Natural killer cell (primary cell): Measurements from ENCODE around the gene DGCR2. TPM values are rescaled to one million over a fixed set of nuclear protein-coding genes. Genes with fewer than 3 reads are reported as not detected.

Experiments used
- ATAC-seq, 3 donors: fragments of 150-1000 bp in 2 of 3; fragments of 200-7000 bp in 1 of 3; cut with Tn5 transposase; 1 replicate in 1 of 3; 2 replicates in 2 of 3; pipeline ENCODE4 v1.10.0; 2021; ENCODE audit warnings: mild to moderate bottlenecking in 2 of 3, moderate library complexity in 2 of 3
- DNase-seq, 2 donors: peaks; one replicate each; pipeline versions ENCODE4 v3.0.0 to v3.0.0-alpha.2; 2013 to 2021; ENCODE audit warnings: mixed read lengths in 1 of 2
- H3K27ac ChIP-seq: one replicate; pipeline ENCODE4 v1.5.1; 2013; ENCODE audit warnings: mild to moderate bottlenecking, low read length
- H3K27me3 ChIP-seq: one replicate; pipeline ENCODE4 v1.6.1; 2013; ENCODE audit warnings: low read length; ENCODE audit not compliant: control insufficient read depth, insufficient read depth
- H3K36me3 ChIP-seq: one replicate; pipeline ENCODE4 v1.6.1; 2013; ENCODE audit warnings: low read length; ENCODE audit not compliant: control insufficient read depth, insufficient read depth
- H3K4me1 ChIP-seq: one replicate; pipeline ENCODE4 v1.6.1; 2013; ENCODE audit warnings: low read length; ENCODE audit not compliant: control insufficient read depth, insufficient read depth
- H3K4me3 ChIP-seq: one replicate; pipeline ENCODE4 v1.5.1; 2013; ENCODE audit warnings: low read length
- H3K9me3 ChIP-seq: one replicate; pipeline ENCODE4 v1.6.1; 2013; ENCODE audit warnings: low read length; ENCODE audit not compliant: control insufficient read depth, insufficient read depth
- H3K27ac Mint-ChIP-seq, 2 donors: one replicate each; pipeline ENCODE4 v1.8.0; 2022; ENCODE audit warnings: mild to moderate bottlenecking in 2 of 2, mixed read lengths in 2 of 2, moderate library complexity in 1 of 2
- H3K27me3 Mint-ChIP-seq, 2 donors: one replicate each; pipeline ENCODE4 v1.8.0; 2022; ENCODE audit warnings: low read depth in 2 of 2, mixed read lengths in 2 of 2
- H3K36me3 Mint-ChIP-seq: one replicate; pipeline ENCODE4 v1.8.0; 2022; ENCODE audit warnings: mixed read lengths
- H3K4me1 Mint-ChIP-seq, 2 donors: one replicate each; pipeline ENCODE4 v1.8.0; 2022; ENCODE audit warnings: mixed read lengths in 2 of 2
- H3K4me3 Mint-ChIP-seq: one replicate; pipeline ENCODE4 v1.8.0; 2022; ENCODE audit warnings: mild to moderate bottlenecking, moderate library complexity, mixed read lengths
- H3K9me3 Mint-ChIP-seq, 2 donors: one replicate each; pipeline ENCODE4 v1.8.0; 2022; ENCODE audit warnings: mixed read lengths in 2 of 2
- CTCF ChIP-seq: fragments of 200-600 bp; IDR thresholded peaks from one replicate; pipeline ENCODE4 v1.8.0; 2022; ENCODE audit warnings: antibody characterized with exemption
- WGBS: methylation state at CpG from one replicate; pipeline ENCODE4 v1.1.7; 2013; ENCODE audit warnings: missing lambda C conversion rate; ENCODE audit not compliant: insufficient coverage; 5-methylcytosine and 5-hydroxymethylcytosine counted together
- intact Hi-C: fragments of 100-400 bp; cut with micrococcal nuclease; formaldehyde crosslinking; loops from one replicate; pipeline ENCODE4 v1.14.2; 2022
- total RNA-seq, 4 donors: library from RNA; stranded (reverse); fragments of 120-200 nt in 1 of 4; gene quantifications; one replicate each; pipeline versions ENCODE4 v1.2.3 to v1.2.4, GENCODE V29; 2013 to 2022

Gene DGCR2
- total RNA-seq, 3 donors from 2014 or later (not counting 1 experiment from before 2014, with no cell fraction given) = 27.5 to 44.1 (median 41.3) TPM

- no peak overlapping the region for H3K4me3 ChIP-seq
- no peaks in the 10 kb centered on the region for H3K9me3 Mint-ChIP-seq
- H3K9me3 ChIP-seq = no peaks in the 10 kb centered on the region
- intact Hi-C loops = no loop called here
- no peak for TF ChIP-seq CTCF
- H3K4me3 Mint-ChIP-seq = no peak overlapping the region
- H3K36me3 ChIP-seq = no peaks in the 10 kb centered on the region
- WGBS = 94% methylated on average over 10 of the region's 10 CpGs
- no peaks in the 10 kb centered on the region for H3K36me3 Mint-ChIP-seq
- DNase-seq (no peak), ATAC-seq (no peak)
- H3K4me1 Mint-ChIP-seq = no peaks in the 10 kb centered on the region
- peaks cover 0 to 13% of the 10 kb centered on the region in 2 donors for H3K27me3 Mint-ChIP-seq
- H3K27ac ChIP-seq = no peak overlapping the region
- no peaks in the 10 kb centered on the region for H3K4me1 ChIP-seq
- no peak overlapping the region for H3K27ac Mint-ChIP-seq
- H3K27me3 ChIP-seq = no peaks in the 10 kb centered on the region
Measured at GRCh38 chr22:18992543-18993198, 129.5 kb downstream of the DGCR2 start.

GRCh38 chr22:18991821-18992442, 130.3 kb downstream of the DGCR2 start:
- peaks cover 0 to 5% of the 10 kb centered on the region in 2 donors for H3K27me3 Mint-ChIP-seq

GRCh38 chr22:18991138-18991432, 131.1 kb downstream of the DGCR2 start:
- Histone ChIP-seq H3K9me3 (no peaks in the 10 kb centered on the region), H3K27ac (no peak overlapping the region), H3K36me3 (no peaks in the 10 kb centered on the region), H3K4me3 (no peak overlapping the region), H3K4me1 (no peaks in the 10 kb centered on the region), H3K27me3 (no peaks in the 10 kb centered on the region)
- no peak for TF ChIP-seq CTCF
- Mint-ChIP-seq H3K4me1 (no peaks in the 10 kb centered on the region), H3K9me3 (no peaks in the 10 kb centered on the region), H3K27me3 (no peaks in the 10 kb centered on the region), H3K36me3 (no peaks in the 10 kb centered on the region), H3K4me3 (no peak overlapping the region), H3K27ac (no peak overlapping the region)
- DNase-seq = no peak
- intact Hi-C loops = no loop called here
- 83% methylated on average over 7 of the region's 7 CpGs for WGBS
- ATAC-seq = no peak

More at GRCh38 chr22:18991821-18992442, 130.3 kb downstream of the DGCR2 start:
- intact Hi-C loops = no loop called here
- Histone ChIP-seq H3K4me3 (no peak overlapping the region), H3K9me3 (no peaks in the 10 kb centered on the region), H3K27ac (no peak overlapping the region), H3K4me1 (no peaks in the 10 kb centered on the region), H3K27me3 (no peaks in the 10 kb centered on the region), H3K36me3 (no peaks in the 10 kb centered on the region)
- no peak for ATAC-seq
- Mint-ChIP-seq H3K27ac (no peak overlapping the region), H3K4me3 (no peak overlapping the region), H3K36me3 (no peaks in the 10 kb centered on the region), H3K9me3 (no peaks in the 10 kb centered on the region), H3K4me1 (no peaks in the 10 kb centered on the region)
- 94% methylated on average over 33 of the region's 33 CpGs for WGBS
- TF ChIP-seq CTCF = no peak
- no peak for DNase-seq
